Activated CD4-positive, alpha-beta T cell treated with anti-CD3 and anti-CD28 coated beads, Interleukin-2, amount 50 U/mL, for 4 hours (primary cell): ENCODE results near the gene IP6K2.

Experiments used
- DNase-seq, 2 experiments: peaks; one replicate each; pipeline ENCODE4 v3.0.0-alpha.2; 2020

Gene IP6K2

GRCh38 chr3:48662753-48663488 is 54.1 kb downstream of the IP6K2 start, which contains the start of gene CELSR3:
Gene CELSR3 (minus strand): TSS chr3:48662886. CDS start chr3:48662634, 252 bp downstream.
- peak; percentile 38 to 54 for DNase-seq

- no peak for DNase-seq
These were observed 54.8 kb downstream of the IP6K2 start for GRCh38 chr3:48662145-48662752.

- DNase-seq: peak; percentile 57 to 60
These were observed 55.4 kb downstream of the IP6K2 start for GRCh38 chr3:48661501-48662144.

GRCh38 chr3:48660800-48661400 is 56.1 kb downstream of the IP6K2 start:
- no peak for DNase-seq

- peak; percentile 7 to 23 for DNase-seq
These were observed 60.2 kb downstream of the IP6K2 start for GRCh38 chr3:48656841-48657281.

GRCh38 chr3:48656061-48656840 is 60.8 kb downstream of the IP6K2 start:
- peak; percentile 83 to 87 for DNase-seq

GRCh38 chr3:48655606-48656005 is 61.4 kb downstream of the IP6K2 start:
- peak; percentile 63 to 70 for DNase-seq

- DNase-seq: no peak
These were observed 62.0 kb downstream of the IP6K2 start for GRCh38 chr3:48655063-48655462.

- DNase-seq: no peak
These were observed 63.9 kb downstream of the IP6K2 start for GRCh38 chr3:48652923-48653715.

GRCh38 chr3:48651771-48652170 is 65.2 kb downstream of the IP6K2 start:
- DNase-seq: no peak

GRCh38 chr3:48650723-48651122 is 66.3 kb downstream of the IP6K2 start:
- DNase-seq: no peak

GRCh38 chr3:48648188-48648850 is 68.7 kb downstream of the IP6K2 start:
- no peak for DNase-seq

GRCh38 chr3:48647714-48648113 is 69.3 kb downstream of the IP6K2 start:
- DNase-seq: no peak

- DNase-seq: no peak
These were observed 71.9 kb downstream of the IP6K2 start for GRCh38 chr3:48644898-48645760.

- no peak for DNase-seq
These were observed 74.4 kb downstream of the IP6K2 start for GRCh38 chr3:48642605-48643004.

- DNase-seq: no peak
These were observed 75.6 kb downstream of the IP6K2 start for GRCh38 chr3:48641396-48641795.

- no peak for DNase-seq
These were observed 76.9 kb downstream of the IP6K2 start for GRCh38 chr3:48639944-48640606.
